GM12875 (cell line): ENCODE results near the gene SEMA6A.
"Not testable (repeated sequence)": the region's sequence is repeated elsewhere in the genome, so short reads cannot be mapped to it uniquely, and the experiment has no call there.

Experiments used
- H3K4me3 ChIP-seq: one replicate; pipeline ENCODE4 v1.5.1; 2011; ENCODE audit warnings: low read depth, low read length, control low read depth
- TF ChIP-seq, protein P1 (sequence below): IDR thresholded peaks from 2 replicates; pipeline ENCODE4 v1.5.1; 2011; ENCODE audit warnings: low read depth, mild to moderate bottlenecking, control low read depth, inconsistent platforms, low read length, moderate library complexity, borderline replicate concordance; ENCODE audit not compliant: insufficient read depth

Gene SEMA6A

DNA sequence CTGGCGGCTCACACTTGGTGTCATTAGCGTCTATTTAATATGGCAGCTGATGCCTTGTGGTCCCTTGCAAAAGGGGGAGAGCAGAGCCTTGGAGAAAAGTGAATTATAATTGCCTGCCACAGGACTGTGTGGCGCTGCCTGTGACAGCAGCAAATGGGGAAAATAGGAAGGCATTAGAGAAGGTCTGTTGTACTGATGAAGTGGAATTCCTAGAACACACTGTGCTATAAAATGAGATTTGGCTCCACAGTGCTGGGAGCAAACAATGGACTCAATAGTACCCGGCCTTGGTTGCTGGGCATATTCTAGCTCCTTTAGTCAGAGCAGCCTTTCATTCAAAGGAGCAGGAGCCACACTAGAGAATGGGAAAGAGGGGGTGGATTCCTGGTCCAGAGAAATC, 21.3 kb downstream of the SEMA6A start:
- H3K4me3 ChIP-seq: no peak overlapping the region
- TF ChIP-seq, protein P1, sequence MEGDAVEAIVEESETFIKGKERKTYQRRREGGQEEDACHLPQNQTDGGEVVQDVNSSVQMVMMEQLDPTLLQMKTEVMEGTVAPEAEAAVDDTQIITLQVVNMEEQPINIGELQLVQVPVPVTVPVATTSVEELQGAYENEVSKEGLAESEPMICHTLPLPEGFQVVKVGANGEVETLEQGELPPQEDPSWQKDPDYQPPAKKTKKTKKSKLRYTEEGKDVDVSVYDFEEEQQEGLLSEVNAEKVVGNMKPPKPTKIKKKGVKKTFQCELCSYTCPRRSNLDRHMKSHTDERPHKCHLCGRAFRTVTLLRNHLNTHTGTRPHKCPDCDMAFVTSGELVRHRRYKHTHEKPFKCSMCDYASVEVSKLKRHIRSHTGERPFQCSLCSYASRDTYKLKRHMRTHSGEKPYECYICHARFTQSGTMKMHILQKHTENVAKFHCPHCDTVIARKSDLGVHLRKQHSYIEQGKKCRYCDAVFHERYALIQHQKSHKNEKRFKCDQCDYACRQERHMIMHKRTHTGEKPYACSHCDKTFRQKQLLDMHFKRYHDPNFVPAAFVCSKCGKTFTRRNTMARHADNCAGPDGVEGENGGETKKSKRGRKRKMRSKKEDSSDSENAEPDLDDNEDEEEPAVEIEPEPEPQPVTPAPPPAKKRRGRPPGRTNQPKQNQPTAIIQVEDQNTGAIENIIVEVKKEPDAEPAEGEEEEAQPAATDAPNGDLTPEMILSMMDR: no peak

DNA sequence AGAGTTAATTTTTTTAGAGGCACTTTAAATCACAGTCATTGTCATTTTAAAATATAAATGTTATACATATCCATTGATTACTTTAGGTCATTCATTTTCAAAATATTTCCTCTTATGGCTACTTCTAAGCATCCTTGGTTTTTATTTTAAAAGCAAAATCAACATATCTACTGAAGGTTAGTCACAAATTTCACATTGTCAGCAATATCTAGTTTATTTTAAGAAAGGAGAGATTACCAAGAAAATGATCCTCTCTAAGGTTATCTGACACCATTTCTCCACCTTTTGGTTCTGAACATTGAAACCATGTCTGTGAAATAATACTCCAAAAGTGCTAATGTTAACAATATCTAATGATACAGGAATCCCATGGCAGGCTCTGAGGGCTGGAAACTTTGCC, 24.5 kb downstream of the SEMA6A start:
- TF ChIP-seq, protein P1: no peak
- H3K4me3 ChIP-seq: no peak overlapping the region

DNA sequence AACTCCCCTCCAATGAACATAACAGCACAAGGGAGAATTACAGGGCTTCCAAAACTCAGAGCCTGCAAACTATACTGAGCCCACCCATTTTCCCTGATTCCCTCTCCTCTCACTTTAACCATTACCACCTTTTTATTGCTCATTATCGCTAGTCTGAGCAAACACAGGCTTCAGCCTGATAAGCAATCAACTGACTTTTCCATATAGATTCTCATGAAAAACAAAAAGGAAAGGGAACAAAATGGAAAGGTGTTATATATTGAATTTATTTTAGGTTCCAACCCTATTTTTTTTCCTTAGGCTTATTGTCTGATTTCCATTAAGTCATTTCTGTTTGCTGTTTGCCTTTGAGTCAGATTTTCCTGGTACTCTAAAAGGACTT, 27.9 kb downstream of the SEMA6A start:
- H3K4me3 ChIP-seq: no peak overlapping the region
- TF ChIP-seq, protein P1: no peak

DNA sequence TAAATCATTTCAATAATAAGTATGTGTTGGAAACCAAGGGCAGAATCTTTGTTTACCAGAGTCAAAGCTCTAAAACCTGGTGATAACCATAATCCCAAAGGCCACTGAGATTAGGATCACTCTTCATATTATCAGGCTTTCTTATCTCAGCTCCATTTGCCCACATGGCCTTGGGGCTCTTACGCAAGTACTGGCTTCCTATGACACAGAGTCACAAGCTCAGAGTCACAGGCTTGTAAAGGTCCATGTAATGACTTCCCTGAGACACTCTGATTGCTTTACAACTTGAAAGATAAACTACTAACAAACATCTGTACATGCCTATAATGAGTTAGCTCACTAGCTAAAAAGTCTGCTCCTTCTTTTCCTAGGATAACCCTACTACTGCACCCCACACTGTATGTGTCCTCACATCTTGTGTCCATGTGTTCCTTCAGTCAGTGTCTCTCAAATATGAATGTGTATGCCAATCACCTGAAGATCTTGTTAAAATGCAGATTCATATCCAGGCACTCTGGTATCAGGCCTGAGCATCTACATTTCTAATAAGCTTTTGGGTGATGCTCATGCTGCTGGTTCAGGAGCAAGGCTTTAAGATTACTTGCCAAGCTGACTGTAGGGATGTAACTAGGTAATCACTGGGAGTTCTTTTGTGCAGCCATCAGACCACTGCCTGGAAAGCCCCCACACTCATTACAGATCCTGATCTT, 28.4 kb downstream of the SEMA6A start:
- TF ChIP-seq, protein P1: no peak
- H3K4me3 ChIP-seq: no peak overlapping the region

DNA sequence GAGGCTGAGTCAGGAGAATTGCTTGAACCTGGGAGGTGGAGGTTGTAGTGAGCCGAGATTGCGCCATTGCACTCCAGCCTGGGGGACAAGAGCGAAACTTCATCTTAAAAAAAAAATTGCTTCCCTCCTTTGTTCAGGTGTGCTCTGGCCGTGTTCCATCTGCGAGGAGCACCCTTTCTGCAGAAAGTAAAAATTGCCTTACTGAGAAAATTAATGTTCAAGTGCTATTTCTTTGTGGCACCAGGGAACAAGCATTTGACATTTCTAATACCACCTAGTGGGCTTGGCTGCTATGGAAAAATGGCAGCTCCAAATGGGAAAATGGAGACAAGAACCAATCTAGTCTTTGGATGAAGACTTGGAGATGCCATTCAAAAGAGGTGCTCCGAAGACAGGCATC, 29.2 kb downstream of the SEMA6A start:
- H3K4me3 ChIP-seq: not testable (repeated sequence)

DNA sequence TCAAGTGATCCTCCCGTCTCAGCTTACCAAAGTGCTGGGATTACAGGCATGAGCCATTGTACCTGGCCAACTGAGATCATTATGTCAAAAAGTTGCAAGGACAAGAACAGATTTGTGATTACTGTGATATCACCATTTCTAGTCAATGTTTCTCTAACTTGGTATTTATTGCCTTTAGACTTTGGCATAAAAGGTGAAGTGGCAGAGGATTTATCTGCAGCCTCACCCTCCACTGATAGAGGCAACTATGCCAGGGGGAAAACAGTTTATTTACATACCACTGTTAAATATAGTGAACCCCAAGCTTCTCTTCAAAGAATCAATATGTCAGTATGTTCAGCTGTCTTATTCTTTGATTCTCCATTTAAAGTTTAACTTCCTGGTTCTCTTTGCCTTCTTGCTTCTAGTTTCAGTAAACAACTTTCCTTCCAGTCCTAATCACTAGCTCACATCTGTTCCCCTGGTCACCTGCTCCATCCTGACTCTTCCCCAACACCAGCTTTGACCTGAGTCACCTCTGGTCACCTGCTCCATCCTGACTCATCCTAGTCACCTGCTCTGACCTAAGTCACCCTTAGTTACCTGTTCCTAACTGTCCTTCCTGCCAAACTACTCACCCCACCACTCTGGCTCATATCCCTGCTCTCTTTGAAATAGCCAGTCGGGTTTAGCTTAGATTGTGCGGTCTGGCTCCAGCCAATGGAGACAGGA, 29.9 kb downstream of the SEMA6A start:
- TF ChIP-seq, protein P1: no peak
- no peak overlapping the region for H3K4me3 ChIP-seq

DNA sequence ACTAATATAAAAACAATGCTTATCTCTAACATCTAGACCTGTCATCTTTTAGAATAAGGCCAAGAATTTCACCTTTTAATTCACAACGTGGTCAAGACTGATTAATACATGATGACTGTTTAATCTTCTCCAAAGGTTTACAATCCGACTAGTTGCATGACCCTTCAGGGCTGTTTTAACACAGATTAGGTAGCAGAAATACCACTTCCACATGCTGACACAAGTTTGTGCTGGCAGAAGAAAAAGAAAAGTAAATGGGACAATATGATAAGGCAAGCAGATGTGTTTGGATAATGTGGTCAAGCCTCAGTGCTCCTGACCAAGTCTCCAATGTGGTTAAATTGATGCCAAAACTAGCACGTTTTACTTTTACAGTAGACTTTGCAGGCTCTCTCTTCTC, 31.1 kb downstream of the SEMA6A start:
- TF ChIP-seq, protein P1: no peak
- H3K4me3 ChIP-seq: no peak overlapping the region
